Measurements from ENCODE around the gene ORM2.

Gene ORM2

DNA sequence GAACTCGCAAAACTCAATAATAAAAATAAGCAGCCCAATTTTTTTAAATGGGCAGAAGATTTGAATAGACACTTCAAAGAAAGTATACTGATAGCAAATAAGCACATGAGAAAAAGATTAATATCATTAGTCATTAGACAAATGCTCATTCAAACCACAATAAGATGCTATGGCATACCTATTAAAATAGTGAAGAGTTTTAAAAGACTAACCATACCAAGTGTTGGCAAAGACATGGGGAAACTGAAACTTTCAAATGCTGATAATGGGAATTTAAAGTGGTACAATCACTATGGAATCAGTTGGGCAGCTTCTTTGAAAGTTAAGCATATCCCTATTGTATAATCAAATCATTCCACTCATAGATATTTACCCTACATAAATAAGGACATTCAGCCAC lies 33.3 kb upstream of the ORM2 start:
- DNase-seq = no peak

GRCh38 chr9:114299286-114300152 lies 30.1 kb upstream of the ORM2 start:
- no peak for DNase-seq

DNA sequence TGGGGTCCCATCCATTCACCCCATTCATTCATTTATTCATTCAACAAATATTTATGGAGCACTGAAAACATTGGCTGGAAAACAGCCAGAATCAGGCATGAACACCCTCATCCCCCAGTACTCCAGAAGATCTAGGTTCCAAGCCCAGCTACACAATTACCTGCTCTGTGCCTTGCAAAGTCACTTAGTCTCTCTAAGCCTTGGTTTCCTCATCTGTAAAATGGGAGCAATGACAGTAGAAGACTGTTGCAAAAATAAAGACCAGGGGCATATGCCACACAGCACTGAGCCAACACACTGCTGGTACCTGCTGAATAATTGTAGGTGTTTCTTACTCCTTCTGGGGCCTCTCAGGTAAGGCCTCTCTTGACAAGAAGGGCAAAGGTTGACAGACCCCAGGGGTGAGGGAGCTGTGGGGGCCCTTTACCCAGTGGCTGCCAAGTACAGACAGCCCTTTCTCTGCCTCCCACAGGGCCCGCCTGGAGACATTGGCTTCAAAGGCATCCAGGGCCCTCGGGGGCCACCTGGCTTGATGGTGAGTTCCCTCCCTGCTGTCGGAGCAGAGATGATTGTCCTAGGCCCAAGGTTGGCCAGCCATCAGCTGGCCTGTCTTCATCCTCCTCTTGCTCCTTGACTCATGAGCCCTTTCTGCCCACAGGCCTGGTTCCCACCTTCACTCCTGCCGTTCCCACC lies 29.4 kb upstream of the ORM2 start:
- DNase-seq = no peak

- DNase-seq = no peak
Observed at GRCh38 chr9:114300846-114301797, 28.5 kb upstream of the ORM2 start.

DNA sequence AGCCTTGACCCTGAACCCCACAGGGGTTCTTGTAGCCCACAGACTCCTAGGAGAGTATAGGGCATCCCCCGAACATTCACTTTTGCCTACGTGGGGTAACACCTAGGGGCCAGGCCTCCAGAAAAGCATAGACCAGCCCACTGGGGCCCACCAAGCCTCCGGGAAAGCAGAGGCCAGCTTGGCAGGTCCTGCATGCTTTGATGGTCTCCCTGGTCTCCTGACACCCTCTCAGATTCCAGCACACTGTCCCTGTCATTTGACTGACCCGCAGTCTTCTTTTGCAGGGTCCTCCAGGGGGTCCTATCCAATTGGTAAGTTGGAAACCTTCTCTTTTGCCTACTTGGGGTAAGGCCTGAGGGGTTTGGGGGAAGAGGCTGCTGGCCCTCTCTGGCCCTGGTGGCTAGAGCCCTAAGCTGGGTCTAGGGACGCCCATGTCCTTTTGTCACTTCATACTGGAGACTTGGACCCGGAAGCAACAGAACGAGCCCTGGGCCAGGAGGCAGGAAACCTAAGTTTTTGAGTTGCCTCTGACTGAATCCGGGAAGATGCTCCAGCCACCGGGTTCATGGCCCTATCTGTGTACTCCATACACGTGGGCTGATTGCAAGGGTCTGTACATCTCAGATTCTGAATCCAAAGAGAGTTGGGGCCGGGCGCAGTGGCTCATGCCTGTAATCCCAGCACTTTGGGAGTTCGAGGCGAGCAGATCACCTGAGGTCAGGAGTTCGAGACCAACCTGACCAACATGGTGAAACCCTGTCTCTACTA lies 27.7 kb upstream of the ORM2 start:
- no peak for DNase-seq

- no peak for DNase-seq
Observed at GRCh38 chr9:114302727-114303126, 26.9 kb upstream of the ORM2 start.

DNA sequence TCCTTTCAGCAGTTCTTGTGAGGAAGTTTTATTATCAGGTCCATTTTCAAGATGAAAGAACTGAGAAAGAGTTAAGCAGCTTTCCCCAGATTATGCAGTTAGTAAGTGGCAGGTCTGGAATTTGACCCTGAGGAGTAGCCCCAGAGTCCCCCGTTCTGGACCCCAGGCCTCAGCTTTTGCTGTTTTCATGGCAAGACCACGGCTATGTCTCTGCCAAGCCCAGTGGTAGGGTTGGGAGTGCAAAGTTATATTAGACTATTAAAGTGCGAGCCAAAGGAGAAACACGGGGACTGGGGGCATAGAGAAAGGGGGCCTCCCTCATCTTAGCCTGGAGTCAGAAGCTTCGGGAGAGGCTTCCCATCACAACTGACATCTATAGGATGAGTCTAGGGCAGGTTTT lies 26.1 kb upstream of the ORM2 start:
- DNase-seq = no peak

DNA sequence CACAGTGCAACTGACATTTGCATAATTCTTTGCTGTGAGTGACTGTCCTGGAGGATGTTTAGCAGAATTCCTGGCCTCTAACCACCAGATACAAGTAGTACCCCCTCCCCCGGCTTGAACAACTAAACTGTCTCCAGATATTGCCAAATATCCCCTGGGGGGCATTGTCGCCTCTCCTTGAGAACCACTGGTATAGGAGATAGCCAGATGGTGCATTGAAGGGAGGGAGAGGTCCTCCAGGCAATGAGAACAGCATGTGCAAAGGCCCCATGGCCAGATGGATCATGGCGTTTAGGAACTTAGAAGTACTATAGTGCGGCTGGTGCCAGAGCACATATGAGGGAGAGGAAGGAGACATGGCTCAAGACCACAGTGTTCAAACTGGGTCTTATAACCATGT lies 25.7 kb upstream of the ORM2 start:
- DNase-seq = no peak

DNA sequence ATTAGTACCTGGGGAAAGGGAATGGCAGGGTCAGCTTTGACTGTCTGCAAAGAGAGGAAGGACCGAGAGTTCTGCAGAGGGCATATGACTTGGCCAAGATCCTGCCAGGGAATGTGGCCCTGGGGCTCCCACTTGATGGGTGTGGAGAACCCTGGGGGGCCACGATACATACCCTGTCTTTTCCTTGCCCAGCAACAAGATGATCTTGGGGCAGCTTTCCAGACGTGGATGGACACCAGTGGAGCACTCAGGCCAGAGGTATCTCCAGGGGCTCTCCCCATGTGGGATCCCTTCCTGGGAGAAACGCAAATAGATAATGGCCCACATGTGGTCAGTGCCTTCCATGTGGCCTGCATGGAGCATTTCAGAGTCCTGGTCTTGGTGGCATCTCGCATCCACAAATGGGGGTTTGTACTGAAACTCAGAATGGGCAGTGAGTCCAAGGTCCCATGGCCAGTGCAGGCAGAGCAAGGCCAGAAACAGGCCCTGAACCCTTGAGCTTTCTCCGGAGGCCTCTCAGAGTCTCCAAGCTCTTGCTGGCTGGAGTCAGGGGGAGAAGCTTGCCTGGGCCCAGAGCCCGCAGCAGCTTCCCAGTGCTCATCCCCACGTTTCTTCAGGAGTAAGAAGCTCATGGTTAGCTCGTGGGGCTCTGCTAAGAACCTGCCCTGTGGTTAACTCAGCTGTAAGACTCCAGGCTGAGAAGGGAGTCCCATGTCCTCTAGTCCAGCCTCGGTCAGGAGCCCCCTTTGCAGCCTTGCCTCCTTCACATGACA lies 25.1 kb upstream of the ORM2 start:
- DNase-seq = no peak

DNA sequence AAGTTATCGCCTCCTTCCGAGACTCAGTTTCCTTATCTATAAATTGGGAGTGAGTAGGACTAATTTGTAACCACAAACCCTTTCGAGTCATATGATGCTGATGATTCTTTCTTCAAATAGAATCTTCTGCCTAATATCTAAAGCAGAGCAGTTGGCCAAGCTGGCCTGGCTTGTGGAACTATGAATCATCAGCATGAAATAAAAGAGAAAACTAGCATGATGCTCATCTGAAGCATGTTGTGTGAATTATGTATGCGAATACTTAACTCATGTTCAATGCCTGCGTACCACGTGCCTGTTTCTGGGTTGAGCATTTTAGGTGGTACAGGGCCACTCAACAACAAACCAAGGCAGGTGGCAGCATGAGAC lies 21.8 kb upstream of the ORM2 start:
- peak; percentile 0 for DNase-seq

- DNase-seq = peak; percentile 4
Observed at GRCh38 chr9:114308361-114308950, 21.2 kb upstream of the ORM2 start.

DNA sequence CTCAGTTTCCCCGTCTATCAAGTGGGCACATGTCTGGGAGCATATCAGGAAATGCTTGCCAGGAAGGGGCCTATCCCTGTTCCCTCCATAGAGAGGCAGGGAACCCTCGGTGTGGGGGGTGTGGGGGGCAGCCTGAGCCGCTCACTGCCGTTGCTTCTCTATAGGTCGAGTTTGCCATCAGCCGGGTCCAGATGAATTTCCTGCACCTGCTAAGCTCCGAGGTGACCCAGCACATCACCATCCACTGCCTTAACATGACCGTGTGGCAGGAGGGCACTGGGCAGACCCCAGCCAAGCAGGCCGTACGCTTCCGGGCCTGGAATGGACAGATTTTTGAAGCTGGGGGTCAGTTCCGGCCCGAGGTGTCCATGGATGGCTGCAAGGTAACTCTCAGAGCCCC lies 20.6 kb upstream of the ORM2 start:
- DNase-seq = peak; percentile 2

DNA sequence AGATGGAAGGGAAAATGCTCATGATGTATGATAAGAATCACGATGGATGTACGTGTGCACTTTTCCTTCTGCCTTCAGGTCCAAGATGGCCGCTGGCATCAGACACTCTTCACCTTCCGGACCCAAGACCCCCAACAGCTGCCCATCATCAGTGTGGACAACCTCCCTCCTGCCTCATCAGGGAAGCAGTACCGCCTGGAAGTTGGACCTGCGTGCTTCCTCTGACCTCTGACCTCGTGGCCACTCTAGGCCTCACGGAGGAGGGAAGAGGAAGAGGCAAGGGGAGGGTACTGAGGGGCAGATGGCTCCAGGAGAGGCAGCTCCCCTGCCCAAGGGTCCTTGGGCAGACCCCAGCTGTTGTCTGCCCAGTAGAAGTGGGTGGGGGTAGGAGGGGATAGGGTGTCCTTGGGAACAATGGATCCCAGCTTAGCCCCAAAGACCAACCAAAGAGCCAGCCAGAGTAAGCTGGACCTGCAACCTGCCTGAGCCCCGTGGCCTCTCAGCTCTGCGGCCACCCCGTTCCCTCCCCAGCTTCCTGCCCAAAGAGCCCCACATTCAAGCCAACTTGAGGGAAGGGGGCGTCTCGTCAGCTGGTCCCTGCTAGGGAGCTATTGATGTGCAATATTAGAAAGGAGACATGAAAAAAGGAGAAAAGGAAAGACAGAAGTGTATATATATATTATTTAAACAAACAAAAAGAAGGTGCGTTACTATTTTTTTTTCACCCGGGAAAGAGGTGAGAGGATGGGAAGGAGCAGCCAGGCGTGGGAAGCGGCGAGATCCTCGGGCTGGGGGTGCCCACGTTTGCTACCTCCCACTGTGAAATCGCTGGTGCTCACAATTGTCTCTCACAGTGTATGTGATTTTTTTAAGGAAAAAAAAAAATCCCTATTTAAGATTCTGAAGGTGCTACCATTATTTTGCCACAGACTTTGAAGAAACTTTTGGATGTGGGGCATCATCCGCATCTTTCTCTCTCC lies 18.9 kb upstream of the ORM2 start:
- DNase-seq = peak; percentile 6

DNA sequence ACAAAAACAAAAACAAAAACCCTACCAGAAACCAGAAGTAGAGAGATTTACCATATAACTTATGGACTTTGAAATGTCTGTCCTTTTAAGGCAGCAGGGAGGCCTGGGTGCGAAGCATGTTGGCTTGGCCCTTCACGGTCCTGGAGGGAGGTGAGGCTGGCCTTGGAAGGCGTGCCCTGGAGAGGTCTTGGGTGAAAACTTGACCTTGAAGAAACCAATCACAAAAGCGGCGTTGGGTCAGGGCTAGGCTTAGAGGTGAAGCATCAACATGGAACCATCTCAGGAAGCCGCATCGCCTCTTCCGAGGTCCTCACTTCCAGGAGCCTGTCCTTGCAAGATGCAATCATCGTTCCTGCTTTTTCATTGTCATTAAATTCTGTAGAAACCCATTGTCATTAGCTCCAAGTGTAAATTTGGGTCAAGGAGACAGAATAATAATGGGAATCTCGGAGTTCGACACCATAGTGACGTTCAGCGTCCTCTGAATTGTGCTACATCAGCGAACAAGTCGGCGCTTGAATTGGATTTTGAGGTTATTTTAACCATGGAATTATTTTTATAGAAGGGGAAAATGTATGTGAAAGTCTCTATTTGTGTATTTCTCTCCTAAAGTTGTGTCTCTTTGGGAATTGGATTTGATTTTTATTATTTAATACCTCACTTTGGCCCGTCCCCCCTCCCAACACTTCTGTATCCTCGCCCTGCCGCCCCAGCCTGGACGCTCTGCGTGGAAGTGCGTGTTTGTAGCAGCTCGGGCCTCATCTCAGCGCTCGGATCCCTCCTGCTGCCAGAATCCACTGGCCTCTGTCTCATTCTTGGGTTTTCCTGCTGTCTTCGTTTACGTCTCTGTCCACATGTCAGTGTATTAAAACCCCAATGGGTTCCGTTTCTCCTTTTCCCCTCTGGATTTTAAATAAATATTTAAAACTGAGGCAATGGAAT lies 17.8 kb upstream of the ORM2 start:
- DNase-seq = peak; percentile 1

- DNase-seq = no peak
Observed at GRCh38 chr9:114312513-114312875, 17.2 kb upstream of the ORM2 start.

GRCh38 chr9:114313186-114313585 lies 16.5 kb upstream of the ORM2 start:
- DNase-seq = no peak

GRCh38 chr9:114314256-114314867 lies 15.3 kb upstream of the ORM2 start:
- no peak for DNase-seq
